Astrocyte (in vitro differentiated cells and primary cell): Measurements from ENCODE around the gene MAP7D3. TPM values are rescaled to one million over a fixed set of nuclear protein-coding genes. Genes with fewer than 3 reads are reported as not detected.

Experiments
- DNase-seq: peaks from one replicate; pipeline ENCODE4 v3.0.0-alpha.2; 2010; ENCODE audit warnings: low read depth
- FAIRE-seq: peaks from 2 replicates; lab custom pipeline; 2011; peaks lifted over from hg19 to GRCh38; lab: Jason Lieb, UNC
- H2AFZ ChIP-seq: 2 replicates; pipeline ENCODE4 v1.6.0; 2012; ENCODE audit warnings: low read depth, low read length, inconsistent platforms
- H3K27ac ChIP-seq: 2 replicates; pipeline ENCODE4 v1.5.1; 2011; ENCODE audit warnings: low read depth, low read length, inconsistent platforms
- H3K27me3 ChIP-seq: 2 replicates; pipeline ENCODE4 v1.6.0; 2011; ENCODE audit warnings: low read length, inconsistent platforms; ENCODE audit not compliant: insufficient read depth
- H3K36me3 ChIP-seq: 2 replicates; pipeline ENCODE4 v1.5.1; 2011; ENCODE audit warnings: low read length, inconsistent platforms; ENCODE audit not compliant: insufficient read depth
- H3K4me1 ChIP-seq: 2 replicates; pipeline ENCODE4 v1.5.1; 2011; ENCODE audit warnings: low read length, inconsistent platforms; ENCODE audit not compliant: insufficient read depth
- H3K4me2 ChIP-seq: 2 replicates; pipeline ENCODE4 v1.6.0; 2012; ENCODE audit warnings: low read length, inconsistent platforms
- H3K4me3 ChIP-seq: 2 replicates; pipeline ENCODE4 v1.5.1; 2011; ENCODE audit warnings: low read depth, mild to moderate bottlenecking, low read length, inconsistent platforms; ENCODE audit not compliant: insufficient read depth
- H3K79me2 ChIP-seq: 2 replicates; pipeline ENCODE4 v1.6.0; 2012; ENCODE audit warnings: mild to moderate bottlenecking, low read length, inconsistent platforms; ENCODE audit not compliant: insufficient read depth
- H3K9ac ChIP-seq: 2 replicates; pipeline ENCODE4 v1.6.0; 2012; ENCODE audit warnings: mild to moderate bottlenecking, low read length, inconsistent platforms
- H3K9me3 ChIP-seq: 2 replicates; pipeline ENCODE4 v1.5.1; 2012; ENCODE audit warnings: low read depth, mild to moderate bottlenecking, low read length, inconsistent platforms; ENCODE audit not compliant: insufficient read depth
- H4K20me1 ChIP-seq: 2 replicates; pipeline ENCODE4 v1.6.0; 2012; ENCODE audit warnings: low read length, inconsistent platforms; ENCODE audit not compliant: insufficient read depth
- H3K27ac Mint-ChIP-seq: one replicate; pipeline ENCODE4 v1.8.0; 2021; ENCODE audit warnings: mild to moderate bottlenecking, mixed read lengths; ENCODE audit not compliant: unreplicated experiment
- H3K27me3 Mint-ChIP-seq: one replicate; pipeline ENCODE4 v1.8.0; 2021; ENCODE audit warnings: low read depth, mixed read lengths; ENCODE audit not compliant: unreplicated experiment
- H3K36me3 Mint-ChIP-seq: one replicate; pipeline ENCODE4 v1.8.0; 2021; ENCODE audit warnings: low read depth, mixed read lengths; ENCODE audit not compliant: unreplicated experiment
- H3K4me1 Mint-ChIP-seq: one replicate; pipeline ENCODE4 v1.8.0; 2021; ENCODE audit warnings: low read depth, mixed read lengths; ENCODE audit not compliant: unreplicated experiment
- H3K4me3 Mint-ChIP-seq: one replicate; pipeline ENCODE4 v1.8.0; 2021; ENCODE audit warnings: mild to moderate bottlenecking, moderate library complexity, mixed read lengths; ENCODE audit not compliant: unreplicated experiment
- H3K9me3 Mint-ChIP-seq: one replicate; pipeline ENCODE4 v1.8.0; 2021; ENCODE audit warnings: mild to moderate bottlenecking, mixed read lengths; ENCODE audit not compliant: unreplicated experiment
- EZH2 ChIP-seq: IDR thresholded peaks from 2 replicates; pipeline ENCODE4 v1.6.1; 2012; ENCODE audit warnings: mild to moderate bottlenecking, low read length, inconsistent platforms; ENCODE audit not compliant: insufficient read depth
- total RNA-seq: library from RNA; stranded (reverse); gene quantifications from 2 replicates; pipeline ENCODE4 v1.2.1, GENCODE V29; 2021
- TF ChIP-seq, protein P1 (sequence below): IDR thresholded peaks from 2 replicates; pipeline ENCODE4 v1.5.1; 2011; ENCODE audit warnings: low read depth, mild to moderate bottlenecking, inconsistent platforms, low read length, moderate library complexity; ENCODE audit not compliant: insufficient read depth

MAP7D3 gene
- total RNA-seq, 1 donor from 2014 or later = 19.4 TPM

- H3K4me3 Mint-ChIP-seq = no peak overlapping the region
- no peaks in the 10 kb centered on the region for H3K9me3 ChIP-seq
- H3K27ac Mint-ChIP-seq = peak overlapping the region; percentile 93
- no peaks in the 10 kb centered on the region for H3K36me3 ChIP-seq
- H3K4me3 ChIP-seq = no peak overlapping the region
- H3K79me2 ChIP-seq = no peaks in the 10 kb centered on the region
- H3K4me1 Mint-ChIP-seq = peaks cover 36% of the 10 kb centered on the region
- no peaks in the 10 kb centered on the region for H4K20me1 ChIP-seq
- peak overlapping the region; percentile 31 for H3K9ac ChIP-seq
- H3K27me3 Mint-ChIP-seq = no peaks in the 10 kb centered on the region
- no peaks in the 10 kb centered on the region for H3K9me3 Mint-ChIP-seq
- TF ChIP-seq, protein P1, sequence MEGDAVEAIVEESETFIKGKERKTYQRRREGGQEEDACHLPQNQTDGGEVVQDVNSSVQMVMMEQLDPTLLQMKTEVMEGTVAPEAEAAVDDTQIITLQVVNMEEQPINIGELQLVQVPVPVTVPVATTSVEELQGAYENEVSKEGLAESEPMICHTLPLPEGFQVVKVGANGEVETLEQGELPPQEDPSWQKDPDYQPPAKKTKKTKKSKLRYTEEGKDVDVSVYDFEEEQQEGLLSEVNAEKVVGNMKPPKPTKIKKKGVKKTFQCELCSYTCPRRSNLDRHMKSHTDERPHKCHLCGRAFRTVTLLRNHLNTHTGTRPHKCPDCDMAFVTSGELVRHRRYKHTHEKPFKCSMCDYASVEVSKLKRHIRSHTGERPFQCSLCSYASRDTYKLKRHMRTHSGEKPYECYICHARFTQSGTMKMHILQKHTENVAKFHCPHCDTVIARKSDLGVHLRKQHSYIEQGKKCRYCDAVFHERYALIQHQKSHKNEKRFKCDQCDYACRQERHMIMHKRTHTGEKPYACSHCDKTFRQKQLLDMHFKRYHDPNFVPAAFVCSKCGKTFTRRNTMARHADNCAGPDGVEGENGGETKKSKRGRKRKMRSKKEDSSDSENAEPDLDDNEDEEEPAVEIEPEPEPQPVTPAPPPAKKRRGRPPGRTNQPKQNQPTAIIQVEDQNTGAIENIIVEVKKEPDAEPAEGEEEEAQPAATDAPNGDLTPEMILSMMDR = no peak
- no peak for TF ChIP-seq EZH2
- no peaks in the 10 kb centered on the region for H3K36me3 Mint-ChIP-seq
- FAIRE-seq = peak; percentile 90
- H2AFZ ChIP-seq = peak overlapping the region; percentile 24
- H3K4me2 ChIP-seq = peak overlapping the region; percentile 57
- peaks cover 24% of the 10 kb centered on the region for H3K4me1 ChIP-seq
- DNase-seq = peak; percentile 76
- H3K27me3 ChIP-seq = no peaks in the 10 kb centered on the region
- H3K27ac ChIP-seq = peak overlapping the region; percentile 75
Measured at GRCh38 chrX:136259543-136259942, 8.3 kb upstream of the MAP7D3 start.

DNA sequence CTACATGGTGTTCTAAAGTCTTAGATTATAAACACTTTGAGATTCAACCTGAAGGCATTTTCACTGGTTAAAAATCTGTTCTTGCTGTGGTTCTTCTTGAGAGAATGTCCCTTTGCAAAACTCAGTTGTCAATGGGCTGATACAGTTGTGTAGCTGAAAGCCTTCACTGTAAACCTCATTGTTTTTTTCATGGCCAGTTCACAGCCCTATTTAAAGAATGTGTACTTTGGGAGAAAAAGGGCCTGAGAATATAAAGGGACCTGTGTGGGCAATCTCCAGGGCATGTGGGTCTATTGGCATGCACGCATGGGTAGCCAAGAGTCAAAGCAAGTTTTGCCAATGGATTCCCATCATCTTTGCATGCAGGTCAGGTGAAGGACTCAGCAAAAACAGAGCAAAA lies 7.8 kb upstream of the MAP7D3 start:
- no peaks in the 10 kb centered on the region for H3K27me3 ChIP-seq
- H3K27ac ChIP-seq = peak overlapping the region; percentile 75
- no peak for FAIRE-seq
- H2AFZ ChIP-seq = no peak overlapping the region
- Mint-ChIP-seq H3K27me3 (no peaks in the 10 kb centered on the region), H3K4me1 (peaks cover 40% of the 10 kb centered on the region), H3K36me3 (no peaks in the 10 kb centered on the region), H3K27ac (peak overlapping the region; percentile 93), H3K9me3 (no peaks in the 10 kb centered on the region), H3K4me3 (no peak overlapping the region)
- no peak overlapping the region for H3K4me3 ChIP-seq
- peak overlapping the region; percentile 57 for H3K4me2 ChIP-seq
- H3K4me1 ChIP-seq = peaks cover 24% of the 10 kb centered on the region
- no peak overlapping the region for H3K9ac ChIP-seq
- no peak for DNase-seq
- H3K79me2 ChIP-seq = no peaks in the 10 kb centered on the region
- no peaks in the 10 kb centered on the region for H4K20me1 ChIP-seq
- no peaks in the 10 kb centered on the region for H3K9me3 ChIP-seq
- TF ChIP-seq EZH2 = no peak
- TF ChIP-seq, protein P1 = no peak
- H3K36me3 ChIP-seq = no peaks in the 10 kb centered on the region

DNA sequence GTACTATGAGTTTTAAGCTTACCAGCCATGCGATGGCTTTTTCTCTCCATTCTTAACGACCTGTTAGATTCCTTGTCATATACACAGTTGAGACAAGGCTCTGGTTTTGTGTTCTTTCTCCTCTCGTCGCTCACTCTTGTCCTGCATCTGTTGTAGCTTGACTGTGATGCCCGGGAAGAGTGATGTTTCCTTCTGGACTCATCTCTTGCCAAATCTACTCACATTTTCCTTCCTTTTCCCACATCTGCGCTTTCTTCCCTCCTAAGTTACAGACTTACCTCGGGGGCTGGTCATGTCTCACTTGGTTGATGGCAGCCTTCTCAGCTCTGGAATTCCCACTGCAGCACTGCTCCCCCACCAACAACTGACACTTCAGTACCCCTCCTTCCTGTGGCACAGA lies 4.8 kb upstream of the MAP7D3 start:
- FAIRE-seq (peak; percentile 71), DNase-seq (no peak)
- Histone ChIP-seq H4K20me1 (no peaks in the 10 kb centered on the region), H3K9me3 (no peaks in the 10 kb centered on the region), H3K4me3 (no peak overlapping the region), H3K79me2 (no peaks in the 10 kb centered on the region), H3K27ac (no peak overlapping the region), H3K9ac (no peak overlapping the region), H3K4me2 (no peak overlapping the region), H3K27me3 (no peaks in the 10 kb centered on the region), H2AFZ (no peak overlapping the region), H3K36me3 (no peaks in the 10 kb centered on the region), H3K4me1 (peaks cover 26% of the 10 kb centered on the region)
- Mint-ChIP-seq H3K27ac (no peak overlapping the region), H3K4me1 (peaks cover 34% of the 10 kb centered on the region), H3K4me3 (no peak overlapping the region), H3K36me3 (no peaks in the 10 kb centered on the region), H3K9me3 (no peaks in the 10 kb centered on the region), H3K27me3 (no peaks in the 10 kb centered on the region)
- TF ChIP-seq, protein P1 = no peak
- TF ChIP-seq EZH2 = no peak
